MCF 10A (cell line): ENCODE results near the gene SNU13. TPM values are rescaled to one million over a fixed set of nuclear protein-coding genes. Genes with fewer than 3 reads are reported as not detected.

Source experiments
- BruUV-seq: library from RNA; stranded (reverse); fragments of 400-500 nt; replicated peaks from 2 replicates; lab custom pipeline; 2021; lab: Mats Ljungman, UMichigan
- CTCF ChIA-PET: fragments of 300-600 bp; sonication (Branson Sonifier 250); formaldehyde crosslinking; extraction: SDS; loops from one replicate; lab custom pipeline; 2021; ENCODE audit warnings: antibody characterized with exemption, inconsistent platforms; lab: Yijun Ruan, JAX
- POLR2A ChIA-PET: fragments of 300-600, 350-650 bp; sonication (Branson Sonifier 250); formaldehyde crosslinking; extraction: SDS; loops from one replicate; lab custom pipeline; 2020; ENCODE audit warnings: antibody characterized with exemption, inconsistent platforms; lab: Yijun Ruan, JAX
- DNase-seq: peaks from one replicate; pipeline ENCODE4 v3.0.0-alpha.2; 2018; ENCODE audit not compliant: unreplicated experiment
- H3K27ac Mint-ChIP-seq: one replicate; pipeline ENCODE4 v1.8.0; 2022; ENCODE audit warnings: mild to moderate bottlenecking, low read depth, mixed read lengths; ENCODE audit not compliant: unreplicated experiment
- H3K27me3 Mint-ChIP-seq: one replicate; pipeline ENCODE4 v1.8.0; 2022; ENCODE audit warnings: mixed read lengths; ENCODE audit not compliant: insufficient read depth, unreplicated experiment
- H3K36me3 Mint-ChIP-seq: one replicate; pipeline ENCODE4 v1.8.0; 2022; ENCODE audit warnings: mild to moderate bottlenecking, moderate library complexity, mixed read lengths; ENCODE audit not compliant: insufficient read depth, unreplicated experiment
- H3K4me1 Mint-ChIP-seq: one replicate; pipeline ENCODE4 v1.8.0; 2022; ENCODE audit warnings: mixed read lengths; ENCODE audit not compliant: insufficient read depth, unreplicated experiment
- H3K4me3 Mint-ChIP-seq: one replicate; pipeline ENCODE4 v1.8.0; 2022; ENCODE audit warnings: mild to moderate bottlenecking, moderate library complexity, mixed read lengths; ENCODE audit not compliant: unreplicated experiment
- H3K9me3 Mint-ChIP-seq: one replicate; pipeline ENCODE4 v1.8.0; 2022; ENCODE audit warnings: mixed read lengths; ENCODE audit not compliant: unreplicated experiment
- intact Hi-C: fragments of 100-400 bp; cut with micrococcal nuclease; formaldehyde crosslinking; loops from 2 replicates; pipeline ENCODE4 v1.14.1; 2022
- total RNA-seq: library from RNA; stranded (reverse); gene quantifications from 2 replicates; pipeline ENCODE4 v1.2.3, GENCODE V29; 2022
- TF ChIP-seq, protein P1 (sequence below): fragments of 200-600 bp; IDR thresholded peaks from one replicate; pipeline ENCODE4 v1.8.0; 2022; ENCODE audit warnings: antibody characterized with exemption, mild to moderate bottlenecking; ENCODE audit not compliant: unreplicated experiment

The SNU13 gene
- total RNA-seq, 1 experiment from 2014 or later = 280 TPM

DNA sequence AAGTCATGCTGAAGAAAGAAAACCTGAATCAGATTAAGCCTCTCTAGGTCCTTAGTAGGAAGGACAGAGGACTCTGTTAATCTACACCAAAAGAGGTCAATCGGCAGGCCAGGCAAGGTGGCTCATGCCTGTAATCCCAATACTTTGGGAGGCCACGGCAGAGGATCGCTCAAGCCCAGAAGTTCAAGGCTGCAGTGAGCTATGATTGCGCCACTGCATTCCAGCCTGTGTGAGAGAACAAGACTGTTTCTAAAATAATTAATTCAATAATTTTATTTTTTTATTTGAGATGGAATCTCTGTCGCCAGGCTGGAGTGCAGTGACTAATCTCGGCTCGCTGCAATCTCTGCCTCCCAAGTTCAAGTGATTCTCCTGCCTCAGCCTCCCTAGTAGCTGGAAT lies 63.1 kb downstream of the SNU13 start:
- intact Hi-C loops = no loop called here
- BruUV-seq = no TSS peak
- Mint-ChIP-seq H3K27ac (no peak overlapping the region), H3K4me3 (no peak overlapping the region), H3K27me3 (no peaks in the 10 kb centered on the region), H3K36me3 (peaks cover 96% of the 10 kb centered on the region), H3K4me1 (peaks cover 9% of the 10 kb centered on the region), H3K9me3 (no peaks in the 10 kb centered on the region)
- TF ChIP-seq, protein P1, sequence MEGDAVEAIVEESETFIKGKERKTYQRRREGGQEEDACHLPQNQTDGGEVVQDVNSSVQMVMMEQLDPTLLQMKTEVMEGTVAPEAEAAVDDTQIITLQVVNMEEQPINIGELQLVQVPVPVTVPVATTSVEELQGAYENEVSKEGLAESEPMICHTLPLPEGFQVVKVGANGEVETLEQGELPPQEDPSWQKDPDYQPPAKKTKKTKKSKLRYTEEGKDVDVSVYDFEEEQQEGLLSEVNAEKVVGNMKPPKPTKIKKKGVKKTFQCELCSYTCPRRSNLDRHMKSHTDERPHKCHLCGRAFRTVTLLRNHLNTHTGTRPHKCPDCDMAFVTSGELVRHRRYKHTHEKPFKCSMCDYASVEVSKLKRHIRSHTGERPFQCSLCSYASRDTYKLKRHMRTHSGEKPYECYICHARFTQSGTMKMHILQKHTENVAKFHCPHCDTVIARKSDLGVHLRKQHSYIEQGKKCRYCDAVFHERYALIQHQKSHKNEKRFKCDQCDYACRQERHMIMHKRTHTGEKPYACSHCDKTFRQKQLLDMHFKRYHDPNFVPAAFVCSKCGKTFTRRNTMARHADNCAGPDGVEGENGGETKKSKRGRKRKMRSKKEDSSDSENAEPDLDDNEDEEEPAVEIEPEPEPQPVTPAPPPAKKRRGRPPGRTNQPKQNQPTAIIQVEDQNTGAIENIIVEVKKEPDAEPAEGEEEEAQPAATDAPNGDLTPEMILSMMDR = no peak
- ChIA-PET POLR2A (interaction anchor here (1.1 kb wide), 1 partner anchor 18 kb away, joined by 3 read pairs; no protein-coding TSS in a partner anchor), CTCF (no interaction called here)
- no peak for DNase-seq

Other genes with a start within 250 kb of the SNU13 start
- 25.4 and 26.9 TPM in 2 replicates for gene TOB2, start 242.1 kb downstream of the SNU13 start, total RNA-seq
- 62.3 and 68.8 TPM in 2 replicates for gene PHF5A, start 220.2 kb downstream of the SNU13 start, total RNA-seq
- gene ACO2, start 219.8 kb downstream of the SNU13 start, total RNA-seq = 105 and 109 TPM in 2 replicates
- gene POLR3H, start 144.4 kb downstream of the SNU13 start, total RNA-seq = 26.3 and 35.5 TPM in 2 replicates
- gene CSDC2, start 127.9 kb downstream of the SNU13 start, total RNA-seq = not detected in 2 replicates
- gene PMM1, start 99.0 kb downstream of the SNU13 start, total RNA-seq = 29.9 and 30.9 TPM in 2 replicates
- 59.6 and 67.2 TPM in 2 replicates for gene DESI1, start 67.8 kb downstream of the SNU13 start, total RNA-seq
- gene XRCC6, start 67.6 kb downstream of the SNU13 start, total RNA-seq = 173 and 203 TPM in 2 replicates
- gene MEI1, start 10.6 kb upstream of the SNU13 start, total RNA-seq = not detected in 2 replicates
- 4.0 and 4.3 TPM in 2 replicates for gene CCDC134, start 111.8 kb upstream of the SNU13 start, total RNA-seq
- gene SREBF2, start 144.2 kb upstream of the SNU13 start, total RNA-seq = 88.4 and 104 TPM in 2 replicates
- gene SHISA8, start 226.2 kb upstream of the SNU13 start, total RNA-seq = not detected in 2 replicates
- gene TNFRSF13C, start 237.9 kb upstream of the SNU13 start, total RNA-seq = 0.12 TPM in 2 replicates